WERI-Rb-1 (cell line): ENCODE data around the gene ADGRV1.

Source experiments
- DNase-seq: peaks from one replicate; pipeline ENCODE4 v3.0.0-alpha.2; 2020
- H3K27ac ChIP-seq: fragments of 250-450 bp; sonication (Bioruptor Pico); 2 replicates; pipeline ENCODE4 v1.5.1; 2020; ENCODE audit warnings: mild to moderate bottlenecking, moderate library complexity
- H3K27me3 ChIP-seq: fragments of 250-450 bp; sonication (Bioruptor Pico); 2 replicates; pipeline ENCODE4 v1.5.1; 2021; ENCODE audit warnings: mild to moderate bottlenecking, low read depth, moderate library complexity; ENCODE audit not compliant: insufficient read depth, severe bottlenecking
- H3K36me3 ChIP-seq: fragments of 250-450 bp; sonication (Bioruptor Pico); 2 replicates; pipeline ENCODE4 v1.5.1; 2020; ENCODE audit warnings: mild to moderate bottlenecking, moderate library complexity
- H3K4me3 ChIP-seq: 2 replicates; pipeline ENCODE4 v1.5.1; 2011; ENCODE audit warnings: low read depth, mild to moderate bottlenecking, control low read depth, low read length
- H3K9me3 ChIP-seq: fragments of 250-450 bp; sonication (Bioruptor Pico); 2 replicates; pipeline ENCODE4 v1.5.1; 2021; ENCODE audit warnings: mild to moderate bottlenecking, moderate library complexity; ENCODE audit not compliant: severe bottlenecking
- CTCF ChIP-seq: IDR thresholded peaks from 2 replicates; pipeline ENCODE4 v1.5.1; 2011; ENCODE audit warnings: low read depth, mild to moderate bottlenecking, control low read depth, inconsistent platforms, low read length

ADGRV1 gene

DNA sequence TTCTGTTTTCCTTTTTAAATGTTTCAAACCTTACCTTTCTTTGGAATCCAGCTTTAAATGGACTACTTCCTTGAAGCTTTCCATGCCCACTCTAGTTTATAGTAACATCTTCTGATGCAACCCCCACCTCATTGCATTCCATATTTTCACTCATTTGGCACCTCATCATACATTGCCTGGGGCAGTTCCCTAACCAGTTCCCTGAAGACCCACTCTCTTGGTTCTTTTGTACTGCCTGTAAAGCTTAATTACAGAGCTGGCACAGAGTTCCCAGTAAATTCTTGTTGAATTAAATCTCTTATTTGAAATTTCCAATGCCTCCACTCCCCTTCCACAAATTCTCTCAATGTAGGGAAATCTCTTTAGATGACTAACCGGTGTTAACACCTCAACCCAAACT lies 567.3 kb downstream of the ADGRV1 start:
- no peak for DNase-seq
- Histone ChIP-seq H3K27me3 (no peaks in the 10 kb centered on the region), H3K27ac (no peak overlapping the region), H3K36me3 (no peaks in the 10 kb centered on the region), H3K4me3 (no peak overlapping the region), H3K9me3 (no peaks in the 10 kb centered on the region)
- TF ChIP-seq CTCF = no peak

- TF ChIP-seq CTCF = no peak
- Histone ChIP-seq H3K27ac (no peak overlapping the region), H3K4me3 (no peak overlapping the region), H3K36me3 (no peaks in the 10 kb centered on the region), H3K27me3 (no peaks in the 10 kb centered on the region), H3K9me3 (no peaks in the 10 kb centered on the region)
- no peak for DNase-seq
Observed at GRCh38 chr5:91126448-91126847, 567.9 kb downstream of the ADGRV1 start.

DNA sequence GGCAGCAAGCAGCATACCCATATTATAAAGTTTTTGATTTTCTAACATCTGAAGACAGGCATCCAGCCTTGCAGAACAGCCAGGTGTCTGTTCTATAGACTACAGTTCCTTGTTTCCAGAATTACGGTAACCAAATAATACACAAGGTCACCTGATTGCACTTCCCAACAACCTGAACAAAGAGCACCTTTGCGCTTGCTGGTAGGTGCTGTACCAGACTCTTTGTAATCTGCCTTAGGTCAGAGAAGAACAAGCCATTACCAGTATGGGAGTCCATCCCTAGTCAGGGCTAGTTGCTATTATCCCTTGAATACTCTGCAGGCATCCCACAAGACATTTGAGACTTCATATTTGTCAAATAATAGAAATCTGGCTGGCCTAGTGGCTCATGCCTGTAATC lies 568.3 kb downstream of the ADGRV1 start:
- no peak for DNase-seq
- Histone ChIP-seq H3K27ac (no peak overlapping the region), H3K4me3 (no peak overlapping the region), H3K27me3 (no peaks in the 10 kb centered on the region), H3K36me3 (no peaks in the 10 kb centered on the region), H3K9me3 (no peaks in the 10 kb centered on the region)
- TF ChIP-seq CTCF = no peak

- Histone ChIP-seq H3K27ac (no peak overlapping the region), H3K27me3 (no peaks in the 10 kb centered on the region), H3K9me3 (no peaks in the 10 kb centered on the region), H3K4me3 (no peak overlapping the region), H3K36me3 (no peaks in the 10 kb centered on the region)
- no peak for DNase-seq
- no peak for TF ChIP-seq CTCF
Observed at GRCh38 chr5:91127456-91128081, 569.0 kb downstream of the ADGRV1 start.

- Histone ChIP-seq H3K36me3 (no peaks in the 10 kb centered on the region), H3K27ac (no peak overlapping the region), H3K9me3 (no peaks in the 10 kb centered on the region), H3K27me3 (no peaks in the 10 kb centered on the region), H3K4me3 (no peak overlapping the region)
- TF ChIP-seq CTCF = no peak
- no peak for DNase-seq
Observed at GRCh38 chr5:91128604-91129003, 570.0 kb downstream of the ADGRV1 start.

GRCh38 chr5:91129748-91130147 lies 571.2 kb downstream of the ADGRV1 start:
- TF ChIP-seq CTCF = no peak
- H3K27me3 ChIP-seq = no peaks in the 10 kb centered on the region

More at GRCh38 chr5:91129748-91130147, 571.2 kb downstream of the ADGRV1 start:
- no peaks in the 10 kb centered on the region for H3K9me3 ChIP-seq
- no peak overlapping the region for H3K4me3 ChIP-seq
- H3K27ac ChIP-seq = no peak overlapping the region
- no peaks in the 10 kb centered on the region for H3K36me3 ChIP-seq
- no peak for DNase-seq
